HepG2 (cell line): Measurements from ENCODE around the gene DBNDD1.

Source experiments
- ATF7 ChIP-seq, 2 experiments: fragments of 450-650 bp in 1 of 2; sonication (generic) in 1 of 2; formaldehyde crosslinking in 1 of 2; IDR thresholded peaks; 2 replicates each; pipeline versions ENCODE4 v1.4.0 to v1.6.1; 2016 to 2020; ENCODE audit warnings: antibody characterized with exemption in 1 of 2, mild to moderate bottlenecking in 1 of 2, missing genetic modification reagents in 1 of 2
- EZH2 ChIP-seq: conservative IDR thresholded peaks from 2 replicates; pipeline ENCODE4 v1.6.1; 2012; ENCODE audit warnings: mild to moderate bottlenecking, low read depth, low read length, moderate library complexity
- KLF13 ChIP-seq: sonication (generic); formaldehyde crosslinking; IDR thresholded peaks from 2 replicates; pipeline ENCODE4 v1.4.0; 2020; ENCODE audit warnings: mild to moderate bottlenecking, missing genetic modification reagents
- KLF9 ChIP-seq: IDR thresholded peaks from 2 replicates; pipeline ENCODE4 v1.6.1; 2016; ENCODE audit warnings: low read depth
- NFE2L1 ChIP-seq: sonication (generic); formaldehyde crosslinking; IDR thresholded peaks from 2 replicates; pipeline ENCODE4 v1.4.0; 2020; ENCODE audit warnings: missing genetic modification reagents, mild to moderate bottlenecking, borderline replicate concordance
- NR2F1 ChIP-seq, 2 experiments: fragments of 450-650 bp in 1 of 2; formaldehyde crosslinking in 1 of 2; IDR thresholded peaks; 2 replicates each; pipeline versions ENCODE4 v1.5.0 to v1.6.1; 2016 to 2020; ENCODE audit warnings: mild to moderate bottlenecking in 1 of 2, missing compliant biosample characterization in 1 of 2, missing genetic modification reagents in 1 of 2, moderate library complexity in 1 of 2
- POLR2A ChIP-seq, 2 experiments: IDR thresholded peaks; 2 replicates each; pipeline ENCODE4 v1.6.1; 2011; ENCODE audit warnings: low read depth in 2 of 2, low read length in 2 of 2, mild to moderate bottlenecking in 1 of 2, moderate library complexity in 1 of 2; ENCODE audit not compliant: insufficient read depth in 1 of 2
- TARDBP ChIP-seq: sonication (generic); formaldehyde crosslinking; IDR thresholded peaks from 2 replicates; pipeline ENCODE4 v1.8.0; 2022; ENCODE audit warnings: mild to moderate bottlenecking, missing genetic modification reagents
- ZNF274 ChIP-seq: sonication (generic); formaldehyde crosslinking; IDR thresholded peaks from 2 replicates; pipeline ENCODE4 v1.5.1; 2020; ENCODE audit warnings: mild to moderate bottlenecking, missing genetic modification reagents
- TF ChIP-seq, protein P1 (sequence below): sonication (generic); formaldehyde crosslinking; IDR thresholded peaks from 2 replicates; pipeline ENCODE4 v1.4.0; 2020; ENCODE audit warnings: missing genetic modification reagents
- TF ChIP-seq, protein P2 (sequence below): sonication (generic); formaldehyde crosslinking; IDR thresholded peaks from 2 replicates; pipeline ENCODE4 v1.8.1; 2023; ENCODE audit warnings: mild to moderate bottlenecking, missing genetic modification reagents

DNA sequence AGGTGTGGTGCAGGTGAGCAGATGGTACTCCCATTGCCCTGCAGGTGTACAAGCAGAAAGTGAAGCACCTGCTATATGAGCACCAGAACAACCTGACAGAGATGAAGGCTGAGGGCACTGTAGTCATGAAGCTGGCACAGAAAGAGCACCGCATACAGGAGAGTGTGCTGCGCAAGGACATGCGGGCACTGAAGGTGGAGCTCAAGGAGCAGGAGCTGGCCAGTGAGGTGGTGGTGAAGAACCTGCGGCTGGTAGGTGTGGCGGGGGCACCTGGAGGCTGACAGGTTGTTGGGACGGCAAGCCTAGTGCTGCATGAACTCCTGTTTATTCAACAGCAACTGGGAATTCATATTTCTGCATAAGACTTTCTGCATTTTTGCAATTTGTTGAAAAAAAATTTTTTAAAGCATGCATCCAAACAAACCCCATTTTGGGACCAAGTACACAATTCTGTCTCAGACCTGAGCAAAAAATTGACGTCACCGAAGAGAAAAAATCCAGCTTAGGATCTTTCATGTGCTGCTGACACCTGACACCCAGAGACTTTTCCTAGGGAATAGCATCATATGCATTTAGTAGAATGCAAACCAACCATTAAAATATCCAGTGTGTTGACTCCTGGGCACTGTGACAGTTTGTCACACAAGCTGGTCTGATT is 13.5 kb upstream of the DBNDD1 start:
- TF ChIP-seq KLF9 (CRISPR knock-in tag) (no peak), POLR2A (IDR thresholded peaks at IDR 0.05; ENCODE audit: insufficient read depth in 1 of 2, low read depth in 2 of 2, low read length in 2 of 2) (no peak), ATF7 (IDR thresholded peaks at IDR 0.05) (no peak), ATF7 (CRISPR knock-in tag; IDR thresholded peaks at IDR 0.05) (no peak), NR2F1 (CRISPR knock-in tag; IDR thresholded peaks at IDR 0.05) (no peak), KLF13 (CRISPR knock-in tag) (no peak), EZH2 (no peak), ZNF274 (CRISPR knock-in tag) (no peak), TARDBP (CRISPR knock-in tag) (no peak), NFE2L1 (CRISPR knock-in tag) (no peak)
- TF ChIP-seq, protein P1, sequence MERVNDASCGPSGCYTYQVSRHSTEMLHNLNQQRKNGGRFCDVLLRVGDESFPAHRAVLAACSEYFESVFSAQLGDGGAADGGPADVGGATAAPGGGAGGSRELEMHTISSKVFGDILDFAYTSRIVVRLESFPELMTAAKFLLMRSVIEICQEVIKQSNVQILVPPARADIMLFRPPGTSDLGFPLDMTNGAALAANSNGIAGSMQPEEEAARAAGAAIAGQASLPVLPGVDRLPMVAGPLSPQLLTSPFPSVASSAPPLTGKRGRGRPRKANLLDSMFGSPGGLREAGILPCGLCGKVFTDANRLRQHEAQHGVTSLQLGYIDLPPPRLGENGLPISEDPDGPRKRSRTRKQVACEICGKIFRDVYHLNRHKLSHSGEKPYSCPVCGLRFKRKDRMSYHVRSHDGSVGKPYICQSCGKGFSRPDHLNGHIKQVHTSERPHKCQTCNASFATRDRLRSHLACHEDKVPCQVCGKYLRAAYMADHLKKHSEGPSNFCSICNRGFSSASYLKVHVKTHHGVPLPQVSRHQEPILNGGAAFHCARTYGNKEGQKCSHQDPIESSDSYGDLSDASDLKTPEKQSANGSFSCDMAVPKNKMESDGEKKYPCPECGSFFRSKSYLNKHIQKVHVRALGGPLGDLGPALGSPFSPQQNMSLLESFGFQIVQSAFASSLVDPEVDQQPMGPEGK = no peak
- TF ChIP-seq, protein P2, sequence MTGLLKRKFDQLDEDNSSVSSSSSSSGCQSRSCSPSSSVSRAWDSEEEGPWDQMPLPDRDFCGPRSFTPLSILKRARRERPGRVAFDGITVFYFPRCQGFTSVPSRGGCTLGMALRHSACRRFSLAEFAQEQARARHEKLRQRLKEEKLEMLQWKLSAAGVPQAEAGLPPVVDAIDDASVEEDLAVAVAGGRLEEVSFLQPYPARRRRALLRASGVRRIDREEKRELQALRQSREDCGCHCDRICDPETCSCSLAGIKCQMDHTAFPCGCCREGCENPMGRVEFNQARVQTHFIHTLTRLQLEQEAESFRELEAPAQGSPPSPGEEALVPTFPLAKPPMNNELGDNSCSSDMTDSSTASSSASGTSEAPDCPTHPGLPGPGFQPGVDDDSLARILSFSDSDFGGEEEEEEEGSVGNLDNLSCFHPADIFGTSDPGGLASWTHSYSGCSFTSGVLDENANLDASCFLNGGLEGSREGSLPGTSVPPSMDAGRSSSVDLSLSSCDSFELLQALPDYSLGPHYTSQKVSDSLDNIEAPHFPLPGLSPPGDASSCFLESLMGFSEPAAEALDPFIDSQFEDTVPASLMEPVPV (CRISPR knock-in tag) = no peak
